Aorta (tissue), 5 donors: ENCODE measurements around the gene TMEM82. TPM values are rescaled to one million over a fixed set of nuclear protein-coding genes. Genes with fewer than 3 reads are reported as not detected.

Experiments
- ATAC-seq: fragments of 200-7000 bp; cut with Tn5 transposase; one replicate; pipeline ENCODE4 v1.9.1; 2022; ENCODE audit warnings: moderate library complexity; ENCODE audit not compliant: low FRiP score
- DNase-seq, 2 donors: peaks; one replicate each; pipeline ENCODE4 v3.0.0-alpha.2; 2020
- H3K27ac ChIP-seq, 2 donors: one replicate each; pipeline ENCODE4 v1.5.1; 2013; ENCODE audit warnings: low read length in 2 of 2, mild to moderate bottlenecking in 2 of 2, moderate library complexity in 2 of 2, control low read depth in 1 of 2, inconsistent platforms in 1 of 2, low read depth in 1 of 2
- H3K27me3 ChIP-seq, 2 donors: one replicate each; pipeline ENCODE4 v1.6.1; 2013; ENCODE audit warnings: control low read depth in 1 of 2, low read length in 1 of 2, mild to moderate bottlenecking in 1 of 2, moderate library complexity in 1 of 2; ENCODE audit not compliant: insufficient read depth in 2 of 2, control insufficient read depth in 1 of 2
- H3K36me3 ChIP-seq, 2 donors: one replicate each; pipeline ENCODE4 v1.6.1; 2013; ENCODE audit warnings: control low read depth in 1 of 2, low read length in 1 of 2, mild to moderate bottlenecking in 1 of 2; ENCODE audit not compliant: insufficient read depth in 2 of 2, control insufficient read depth in 1 of 2
- H3K4me1 ChIP-seq, 2 donors: one replicate each; pipeline ENCODE4 v1.6.1; 2013; ENCODE audit warnings: low read length in 2 of 2, control low read depth in 1 of 2, mild to moderate bottlenecking in 1 of 2, moderate library complexity in 1 of 2; ENCODE audit not compliant: insufficient read depth in 2 of 2, control insufficient read depth in 1 of 2
- H3K4me3 ChIP-seq, 2 donors: one replicate each; pipeline ENCODE4 v1.5.1; 2013; ENCODE audit warnings: low read length in 2 of 2, control low read depth in 1 of 2, mild to moderate bottlenecking in 1 of 2
- H3K9me3 ChIP-seq: one replicate; pipeline ENCODE4 v1.6.1; 2013; ENCODE audit warnings: mild to moderate bottlenecking, low read length; ENCODE audit not compliant: control insufficient read depth
- WGBS, 2 donors: extraction: QIAGEN DNeasy Blood & Tissue Kit; methylation state at CpG; one replicate each; pipeline ENCODE4 v1.1.7; 2013; 5-methylcytosine and 5-hydroxymethylcytosine counted together
- intact Hi-C, 2 donors: fragments of 100-400 bp; cut with DNase I; formaldehyde crosslinking; loops; one replicate each; pipeline versions ENCODE4 v1.14.2 to v1.15.0; 2022
- polyA plus RNA-seq, 2 donors: library from polyadenylated mRNA; stranded (reverse); fragments of 200-250 nt; gene quantifications; one replicate each; pipeline ENCODE4 v1.2.3, GENCODE V29; 2013
- total RNA-seq, 2 donors: library from RNA; stranded (reverse); fragmentation: NEBNext Ultra II Directional; extraction: Animal tissue kit (Norgen Biotek cat#: 25700); gene quantifications; one replicate each; pipeline ENCODE4 v1.2.1, GENCODE V29; 2021
- donor health status: healthy with polysubstance abuse.
- donor health status: Bipolar disorder and iron deficiency.
- donor health status: DM: no; HTN: no; CAD: no.
- donor health status: DM: no; HTN: no; CAD: no.
- donor health status: DM: yes; HTN: yes; CAD: no.

Gene TMEM82
- total and polyA plus RNA-seq, 4 donors, result 5.8 TPM; not detected in 3

- Histone ChIP-seq H3K36me3 (peaks cover 0 to 6% of the 10 kb centered on the region in 2 donors), H3K27me3 (no peaks in the 10 kb centered on the region), H3K4me3 (no peak overlapping the region), H3K27ac (no peak overlapping the region), H3K9me3 (no peaks in the 10 kb centered on the region), H3K4me1 (no peaks in the 10 kb centered on the region)
- intact Hi-C loops, result no loop called here
- WGBS, 2 donors, result 69 to 73% methylated on average over 24 to 26 of the region's 26 CpGs
- ATAC-seq (no peak), DNase-seq (peak in 1 of 2 donors; percentile 69)
Measured at GRCh38 chr1:15724949-15725880, 17.1 kb upstream of the TMEM82 start.

GRCh38 chr1:15726508-15726907 is 15.8 kb upstream of the TMEM82 start:
- Histone ChIP-seq H3K27me3 (no peaks in the 10 kb centered on the region), H3K4me3 (no peak overlapping the region), H3K27ac (no peak overlapping the region), H3K9me3 (no peaks in the 10 kb centered on the region), H3K4me1 (no peaks in the 10 kb centered on the region), H3K36me3 (peaks cover 0 to 8% of the 10 kb centered on the region in 2 donors)
- intact Hi-C loops, result no loop called here
- 82 to 84% methylated on average over 9 of the region's 9 CpGs for WGBS, 2 donors
- DNase-seq, result no peak
- ATAC-seq, result no peak

- DNase-seq (no peak), ATAC-seq (no peak)
- Histone ChIP-seq H3K27me3 (no peaks in the 10 kb centered on the region), H3K27ac (no peak overlapping the region), H3K4me3 (no peak overlapping the region), H3K36me3 (peaks cover 0 to 8% of the 10 kb centered on the region in 2 donors), H3K4me1 (no peaks in the 10 kb centered on the region), H3K9me3 (no peaks in the 10 kb centered on the region)
- 78 to 87% methylated on average over 15 to 21 of the region's 21 CpGs for WGBS, 2 donors
- intact Hi-C loops, result no loop called here
Measured at GRCh38 chr1:15727021-15727420, 15.3 kb upstream of the TMEM82 start.

GRCh38 chr1:15727424-15727823 is 14.9 kb upstream of the TMEM82 start:
- WGBS, 2 donors, result 74 to 77% methylated on average over 13 of the region's 13 CpGs
- ATAC-seq, result no peak
- intact Hi-C loops, result no loop called here
- Histone ChIP-seq H3K9me3 (no peaks in the 10 kb centered on the region), H3K36me3 (peaks cover 0 to 8% of the 10 kb centered on the region in 2 donors), H3K4me3 (no peak overlapping the region), H3K27me3 (no peaks in the 10 kb centered on the region), H3K4me1 (no peaks in the 10 kb centered on the region), H3K27ac (no peak overlapping the region)
- DNase-seq, result no peak

GRCh38 chr1:15727866-15728534 is 14.3 kb upstream of the TMEM82 start:
- Histone ChIP-seq H3K9me3 (no peaks in the 10 kb centered on the region), H3K4me3 (no peak overlapping the region), H3K36me3 (peaks cover 0 to 8% of the 10 kb centered on the region in 2 donors), H3K27ac (no peak overlapping the region), H3K4me1 (no peaks in the 10 kb centered on the region), H3K27me3 (no peaks in the 10 kb centered on the region)
- ATAC-seq (no peak), DNase-seq (no peak)
- WGBS, 2 donors, result 90% methylated on average over 23 of the region's 23 CpGs
- intact Hi-C loops, result no loop called here

GRCh38 chr1:15728937-15729657 is 13.2 kb upstream of the TMEM82 start:
- H3K4me3 ChIP-seq, result no peak overlapping the region
- H3K27me3 ChIP-seq, result no peaks in the 10 kb centered on the region
- intact Hi-C loops, result no loop called here
- WGBS, 2 donors, result 82 to 86% methylated on average over 22 of the region's 22 CpGs
- ATAC-seq (no peak), DNase-seq (no peak)
- H3K9me3 ChIP-seq, result no peaks in the 10 kb centered on the region
- H3K4me1 ChIP-seq, result no peaks in the 10 kb centered on the region
- H3K27ac ChIP-seq, result no peak overlapping the region
- peaks cover 0 to 8% of the 10 kb centered on the region in 2 donors for H3K36me3 ChIP-seq

GRCh38 chr1:15730423-15730822 is 11.9 kb upstream of the TMEM82 start:
- Histone ChIP-seq H3K4me3 (no peak overlapping the region), H3K27me3 (no peaks in the 10 kb centered on the region), H3K4me1 (no peaks in the 10 kb centered on the region), H3K36me3 (peaks cover 0 to 8% of the 10 kb centered on the region in 2 donors), H3K9me3 (no peaks in the 10 kb centered on the region), H3K27ac (no peak overlapping the region)
- no peak for ATAC-seq
- intact Hi-C loops, result no loop called here
- no peak for DNase-seq
- 90 to 92% methylated on average over 16 of the region's 16 CpGs for WGBS, 2 donors

GRCh38 chr1:15730936-15731335 is 11.4 kb upstream of the TMEM82 start:
- WGBS, 2 donors, result 89 to 91% methylated on average over 14 to 16 of the region's 16 CpGs
- Histone ChIP-seq H3K4me3 (no peak overlapping the region), H3K9me3 (no peaks in the 10 kb centered on the region), H3K27me3 (no peaks in the 10 kb centered on the region), H3K4me1 (no peaks in the 10 kb centered on the region), H3K36me3 (peaks cover 0 to 8% of the 10 kb centered on the region in 2 donors), H3K27ac (no peak overlapping the region)
- DNase-seq, result no peak
- ATAC-seq, result no peak
- intact Hi-C loops, result no loop called here
